ENCODE data around the gene CD40. TPM values are rescaled to one million over a fixed set of nuclear protein-coding genes. Genes with fewer than 3 reads are reported as not detected.

Gene CD40
- total and polyA plus RNA-seq, 2 of the 4 experiments (the other 2 are of a cell fraction) = 0.36 to 0.92 TPM

DNA sequence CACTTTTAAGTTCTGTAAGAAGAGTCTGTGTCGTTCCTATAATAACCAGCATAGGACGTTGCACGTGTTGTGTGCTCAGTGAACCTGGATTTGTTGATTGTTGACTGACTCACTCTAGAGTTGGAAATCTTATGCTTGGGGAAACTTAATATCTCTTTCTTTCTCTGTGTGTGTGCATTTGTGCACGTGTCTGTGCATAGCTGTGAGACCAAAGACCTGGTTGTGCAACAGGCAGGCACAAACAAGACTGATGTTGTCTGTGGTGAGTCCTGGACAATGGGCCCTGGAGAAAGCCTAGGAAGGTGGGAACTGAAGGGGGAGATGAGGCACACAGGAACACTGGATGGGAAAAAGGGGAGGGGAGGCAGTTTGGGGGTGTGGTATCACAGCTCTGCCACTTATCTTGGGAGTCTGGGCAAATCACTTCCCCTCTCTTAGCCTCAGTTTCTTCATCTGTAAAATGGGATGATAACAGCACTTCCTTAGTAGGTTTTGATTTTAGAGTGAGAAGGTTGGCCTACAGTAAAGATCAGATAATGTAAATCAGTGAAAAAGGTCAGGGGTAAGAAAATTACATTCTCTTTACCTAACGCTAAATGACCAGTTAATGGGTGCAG, 8.4 kb downstream of the CD40 start:
- H2AK9ac ChIP-seq (replicated peaks; ENCODE audit: low read depth, low read length, poor library complexity) = no peak overlapping the region
- no peak overlapping the region for H3K14ac ChIP-seq (replicated peaks; ENCODE audit: low read depth, low read length)
- no peak overlapping the region for H3K23ac ChIP-seq (ENCODE audit: low read depth, low read length)
- no peak overlapping the region for H3K27ac ChIP-seq (ENCODE audit: insufficient read depth, low read length)
- no peak overlapping the region for H2BK15ac ChIP-seq (ENCODE audit: low read depth, low read length)
- peaks cover 31% of the 10 kb centered on the region for H3K27me3 ChIP-seq (ENCODE audit: control insufficient read depth, insufficient read depth, low read length)
- intact Hi-C loops (cut with micrococcal nuclease) (no loop called here), dilution Hi-C loops (cut with HindIII; ENCODE audit: low sequenced_read_pairs, unreplicated experiment) (no loop called here), in situ Hi-C loops (cut with MboI; ENCODE audit: low sequenced_read_pairs) (no loop called here)
- DNase-seq (no peak), ATAC-seq (ENCODE audit: low read depth) (no peak)
- H3K18ac ChIP-seq (ENCODE audit: low read depth, low read length) = no peak overlapping the region
- no peaks in the 10 kb centered on the region for H3K36me3 ChIP-seq (ENCODE audit: control insufficient read depth, insufficient read depth, low read length)
- H3K9me1 ChIP-seq (ENCODE audit: insufficient read depth, low read length) = no peaks in the 10 kb centered on the region
- ChIA-PET POLR2A (ENCODE audit: unreplicated experiment) (no interaction called here), CTCF (no interaction called here)
- no peaks in the 10 kb centered on the region for H4K20me1 ChIP-seq (ENCODE audit: insufficient read depth, low read length)
- H3K4me2 ChIP-seq (ENCODE audit: low read depth, low read length) = no peak overlapping the region
- no peak for TF ChIP-seq NFE2L2 (IDR thresholded peaks at IDR 0.05; ENCODE audit: low read depth, low read length)
- TF ChIP-seq POLR2A (IDR thresholded peaks at IDR 0.05; ENCODE audit: low read depth, low read length) = no peak
- 0 out of 2 replicates have a peak, but pooled peaks have one; percentile 14 for TF ChIP-seq BHLHE40 (IDR thresholded peaks at IDR 0.05; ENCODE audit: low read depth, low read length)
- no peak for TF ChIP-seq MAFK (IDR thresholded peaks at IDR 0.05; ENCODE audit: low read depth, low read length)
- no peak for TF ChIP-seq RAD21 (IDR thresholded peaks at IDR 0.05; ENCODE audit: low read length)
- no peak for TF ChIP-seq RCOR1 (IDR thresholded peaks at IDR 0.05; ENCODE audit: insufficient replicate concordance, low read length)
- TF ChIP-seq MAZ (IDR thresholded peaks at IDR 0.05; ENCODE audit: borderline replicate concordance, low read depth, low read length) = no peak
- TF ChIP-seq, protein P1, sequence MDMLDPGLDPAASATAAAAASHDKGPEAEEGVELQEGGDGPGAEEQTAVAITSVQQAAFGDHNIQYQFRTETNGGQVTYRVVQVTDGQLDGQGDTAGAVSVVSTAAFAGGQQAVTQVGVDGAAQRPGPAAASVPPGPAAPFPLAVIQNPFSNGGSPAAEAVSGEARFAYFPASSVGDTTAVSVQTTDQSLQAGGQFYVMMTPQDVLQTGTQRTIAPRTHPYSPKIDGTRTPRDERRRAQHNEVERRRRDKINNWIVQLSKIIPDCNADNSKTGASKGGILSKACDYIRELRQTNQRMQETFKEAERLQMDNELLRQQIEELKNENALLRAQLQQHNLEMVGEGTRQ (IDR thresholded peaks at IDR 0.05; ENCODE audit: low read depth, low read length) = no peak
- TF ChIP-seq CHD1 (IDR thresholded peaks at IDR 0.05; ENCODE audit: low read depth, low read length) = no peak
- H3K9ac ChIP-seq (ENCODE audit: low read depth, low read length) = no peak overlapping the region
- H4K5ac ChIP-seq (ENCODE audit: low read depth, low read length) = no peak overlapping the region
- no peak overlapping the region for H3K56ac ChIP-seq (ENCODE audit: extremely low read depth, insufficient read depth, low read length)
- no peak overlapping the region for H4K91ac ChIP-seq (ENCODE audit: insufficient read depth, low read depth, low read length)
- H3K4me1 ChIP-seq (ENCODE audit: control insufficient read depth, insufficient read depth, low read length) = no peaks in the 10 kb centered on the region
- no CpG with 5 or more reads among the region's 5 CpGs for WGBS, 2 experiments (ENCODE audit: extremely low coverage in 2 of 2, insufficient read length in 1 of 2)
- no peak overlapping the region for H3K4me3 ChIP-seq (ENCODE audit: insufficient read depth, low read depth, low read length)
- H2AK5ac ChIP-seq (ENCODE audit: low read depth, low read length) = no peak overlapping the region
- H4K8ac ChIP-seq (ENCODE audit: low read depth in 2 of 2, low read length in 2 of 2) = no peak overlapping the region
- H2AFZ ChIP-seq (replicated peaks; ENCODE audit: low read length, poor library complexity) = no peak overlapping the region
- no peak overlapping the region for H2BK5ac ChIP-seq (ENCODE audit: low read depth, low read length, poor library complexity, severe bottlenecking)
- H3K79me1 ChIP-seq (ENCODE audit: low read depth in 1 of 2, low read length in 2 of 2) = no peaks in the 10 kb centered on the region
- H3K9me3 ChIP-seq (ENCODE audit: control insufficient read depth, insufficient read depth, low read length) = no peaks in the 10 kb centered on the region
- no peak overlapping the region for H3K4ac ChIP-seq (ENCODE audit: low read depth, low read length)
- no peak overlapping the region for H2BK20ac ChIP-seq (ENCODE audit: low read depth, low read length)
- BruUV-seq (replicated peaks) = no TSS peak
- no peak overlapping the region for H2BK120ac ChIP-seq (ENCODE audit: low read depth, low read length)

Data from IMR-90 (cell line).